ENCODE data around the gene RENBP. TPM values are rescaled to one million over a fixed set of nuclear protein-coding genes. Genes with fewer than 3 reads are reported as not detected.

RENBP gene
- total and polyA plus RNA-seq, 9 of the 15 experiments (the other 6 are each of a cell fraction or from before 2014, with no cell fraction given), result 0.07 to 14.8 (median 10.6) TPM; not detected in 1

- no peak for TF ChIP-seq ARID3B (CRISPR knock-in tag; IDR thresholded peaks at IDR 0.05; ENCODE audit: borderline replicate concordance)
- no peak for TF ChIP-seq ELK3 (CRISPR knock-in tag; IDR thresholded peaks at IDR 0.05)
- TF ChIP-seq NR1H2 (CRISPR knock-in tag; IDR thresholded peaks at IDR 0.05), result no peak
- TF ChIP-seq ZNF79 (CRISPR knock-in tag; IDR thresholded peaks at IDR 0.05; ENCODE audit: low read depth), result no peak
- no peak for TF ChIP-seq NCOA6 (IDR thresholded peaks at IDR 0.05)
- TF ChIP-seq SNRNP70 (optimal IDR thresholded peaks at IDR 0.05; ENCODE audit: low read depth, low read length), result no peak
- no peak for TF ChIP-seq ZNF436 (CRISPR knock-in tag; IDR thresholded peaks at IDR 0.05)
- no peak for TF ChIP-seq ZNF253 (CRISPR knock-in tag; conservative IDR thresholded peaks at IDR 0.05)
- TF ChIP-seq DMBX1 (CRISPR knock-in tag; IDR thresholded peaks at IDR 0.05; ENCODE audit: borderline replicate concordance), result no peak
- no peak for TF ChIP-seq SMARCB1 (IDR thresholded peaks at IDR 0.05; ENCODE audit: insufficient read length, low read depth)
- TF ChIP-seq MTA2 (IDR thresholded peaks at IDR 0.05; ENCODE audit: low read depth), result no peak
- TF ChIP-seq RBM14 (IDR thresholded peaks at IDR 0.05; ENCODE audit: borderline replicate concordance, insufficient read depth, low read depth, low read length), result no peak
- no peak for TF ChIP-seq BRD4 (IDR thresholded peaks at IDR 0.05)
- no peak for TF ChIP-seq ZFP91 (CRISPR knock-in tag; IDR thresholded peaks at IDR 0.05)
- TF ChIP-seq SIN3B (IDR thresholded peaks at IDR 0.05; ENCODE audit: low read depth), result 0 out of 2 replicates have a peak, but pooled peaks have one; percentile 21
- TF ChIP-seq, protein P1, sequence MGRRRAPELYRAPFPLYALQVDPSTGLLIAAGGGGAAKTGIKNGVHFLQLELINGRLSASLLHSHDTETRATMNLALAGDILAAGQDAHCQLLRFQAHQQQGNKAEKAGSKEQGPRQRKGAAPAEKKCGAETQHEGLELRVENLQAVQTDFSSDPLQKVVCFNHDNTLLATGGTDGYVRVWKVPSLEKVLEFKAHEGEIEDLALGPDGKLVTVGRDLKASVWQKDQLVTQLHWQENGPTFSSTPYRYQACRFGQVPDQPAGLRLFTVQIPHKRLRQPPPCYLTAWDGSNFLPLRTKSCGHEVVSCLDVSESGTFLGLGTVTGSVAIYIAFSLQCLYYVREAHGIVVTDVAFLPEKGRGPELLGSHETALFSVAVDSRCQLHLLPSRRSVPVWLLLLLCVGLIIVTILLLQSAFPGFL (CRISPR knock-in tag; IDR thresholded peaks at IDR 0.05), result no peak
- TF ChIP-seq NBN (IDR thresholded peaks at IDR 0.05; ENCODE audit: low read depth), result no peak
- no peak for TF ChIP-seq POU5F1 (IDR thresholded peaks at IDR 0.05; ENCODE audit: borderline replicate concordance, low read depth, low read length, partially characterized antibody)
These were observed 16.3 kb downstream of the RENBP start (continued) for GRCh38 chrX:153927922-153928760.
